Breast epithelium (tissue), 4 donors: Measurements from ENCODE around the gene SCAP. TPM values are rescaled to one million over a fixed set of nuclear protein-coding genes. Genes with fewer than 3 reads are reported as not detected.
A peak's percentile ranks its signal among the peaks of the same experiment; 100 is the strongest.

Experiments used
- DNase-seq, 2 donors: peaks; one replicate each; pipeline ENCODE4 v3.0.0-alpha.2; 2019; ENCODE audit warnings: low spot score in 2 of 2
- H3K27ac ChIP-seq, 2 donors: fragments of 200-600 bp; sonication (generic) in 1 of 2; one replicate each; pipeline ENCODE4 v1.5.1; 2016 to 2019; ENCODE audit warnings: mild to moderate bottlenecking in 1 of 2
- H3K27me3 ChIP-seq, 2 donors: fragments of 200-600 bp; sonication (generic) in 1 of 2; one replicate each; pipeline versions ENCODE4 v1.5.1 to v1.6.0; 2017 to 2019; ENCODE audit warnings: control low read depth in 1 of 2, mild to moderate bottlenecking in 1 of 2
- H3K36me3 ChIP-seq: fragments of 200-600 bp; one replicate; pipeline ENCODE4 v1.5.1; 2019
- H3K4me1 ChIP-seq, 2 donors: fragments of 200-600 bp; sonication (generic); one replicate each; pipeline ENCODE4 v1.5.1; 2016 to 2019; ENCODE audit warnings: control low read depth in 1 of 2
- H3K4me3 ChIP-seq, 3 donors: fragments of 200-600 bp; sonication (generic); 1 replicate in 2 of 3; 2 replicates in 1 of 3; pipeline ENCODE4 v1.5.1; 2016 to 2019; ENCODE audit warnings: mild to moderate bottlenecking in 3 of 3, moderate library complexity in 2 of 3
- H3K9me3 ChIP-seq, 2 donors: fragments of 200-600 bp; sonication (generic) in 1 of 2; one replicate each; pipeline ENCODE4 v1.5.1; 2016 to 2019; ENCODE audit warnings: control low read depth in 1 of 2
- POLR2A ChIP-seq: fragments of 450-650 bp; IDR thresholded peaks from one replicate; pipeline ENCODE4 v1.6.1; 2016; ENCODE audit warnings: antibody characterized with exemption, mild to moderate bottlenecking, moderate library complexity
- POLR2AphosphoS5 ChIP-seq, 3 donors: sonication (generic); formaldehyde crosslinking; IDR thresholded peaks; one replicate each; pipeline ENCODE4 v1.6.1; 2017; ENCODE audit warnings: antibody characterized with exemption in 3 of 3
- intact Hi-C: fragments of 100-400 bp; cut with DNase I; formaldehyde crosslinking; loops from one replicate; pipeline ENCODE4 v1.15.1; 2023; ENCODE audit warnings: low total_unique reads
- total RNA-seq, 3 donors: library from RNA; depleted of rRNA; stranded (reverse); fragments of >200 nt; gene quantifications; one replicate each; pipeline ENCODE4 v1.1.0, GENCODE V29; 2016
- TF ChIP-seq, protein P1 (sequence below), 3 donors: fragments of 450-650 bp; IDR thresholded peaks; one replicate each; pipeline ENCODE4 v1.5.1; 2016 to 2017; ENCODE audit warnings: antibody characterized with exemption in 3 of 3, mild to moderate bottlenecking in 3 of 3, moderate library complexity in 3 of 3

The SCAP gene
- total RNA-seq, 3 donors from 2014 or later, result 54.7 to 78.0 (median 72.7) TPM

DNA sequence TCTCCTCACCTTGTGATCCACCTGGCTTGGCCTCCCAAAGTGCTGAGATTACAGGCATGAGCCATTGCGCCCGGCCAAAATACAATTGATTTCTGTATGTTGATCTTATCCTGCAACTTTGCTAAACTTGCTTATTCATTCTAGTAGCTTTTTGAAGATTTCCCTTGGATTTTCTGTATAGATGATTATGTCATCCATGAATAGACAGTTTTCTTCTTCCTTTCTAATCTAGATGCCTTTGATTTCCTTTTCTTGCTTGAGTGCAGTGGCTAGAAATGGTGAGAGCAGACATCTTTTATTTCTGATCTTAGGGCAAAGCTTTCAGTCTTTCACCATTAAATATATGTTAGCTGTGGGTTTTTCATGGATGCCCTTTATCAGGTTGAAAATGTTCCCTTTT is 42.2 kb upstream of the SCAP start:
- TF ChIP-seq POLR2AphosphoS5 (IDR thresholded peaks at IDR 0.05), result no peak
- TF ChIP-seq POLR2A, result no peak
- TF ChIP-seq, protein P1, sequence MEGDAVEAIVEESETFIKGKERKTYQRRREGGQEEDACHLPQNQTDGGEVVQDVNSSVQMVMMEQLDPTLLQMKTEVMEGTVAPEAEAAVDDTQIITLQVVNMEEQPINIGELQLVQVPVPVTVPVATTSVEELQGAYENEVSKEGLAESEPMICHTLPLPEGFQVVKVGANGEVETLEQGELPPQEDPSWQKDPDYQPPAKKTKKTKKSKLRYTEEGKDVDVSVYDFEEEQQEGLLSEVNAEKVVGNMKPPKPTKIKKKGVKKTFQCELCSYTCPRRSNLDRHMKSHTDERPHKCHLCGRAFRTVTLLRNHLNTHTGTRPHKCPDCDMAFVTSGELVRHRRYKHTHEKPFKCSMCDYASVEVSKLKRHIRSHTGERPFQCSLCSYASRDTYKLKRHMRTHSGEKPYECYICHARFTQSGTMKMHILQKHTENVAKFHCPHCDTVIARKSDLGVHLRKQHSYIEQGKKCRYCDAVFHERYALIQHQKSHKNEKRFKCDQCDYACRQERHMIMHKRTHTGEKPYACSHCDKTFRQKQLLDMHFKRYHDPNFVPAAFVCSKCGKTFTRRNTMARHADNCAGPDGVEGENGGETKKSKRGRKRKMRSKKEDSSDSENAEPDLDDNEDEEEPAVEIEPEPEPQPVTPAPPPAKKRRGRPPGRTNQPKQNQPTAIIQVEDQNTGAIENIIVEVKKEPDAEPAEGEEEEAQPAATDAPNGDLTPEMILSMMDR (IDR thresholded peaks at IDR 0.05), result no peak
- Histone ChIP-seq H3K4me1 (no peaks in the 10 kb centered on the region), H3K36me3 (no peaks in the 10 kb centered on the region), H3K27me3 (no peaks in the 10 kb centered on the region), H3K9me3 (no peaks in the 10 kb centered on the region), H3K4me3 (no peak overlapping the region), H3K27ac (no peak overlapping the region)
- intact Hi-C loops, result loop anchor here (2.0 kb wide), 1 partner anchor 61 kb away; the partner anchor contains the start of gene CSPG5
- no peak for DNase-seq

DNA sequence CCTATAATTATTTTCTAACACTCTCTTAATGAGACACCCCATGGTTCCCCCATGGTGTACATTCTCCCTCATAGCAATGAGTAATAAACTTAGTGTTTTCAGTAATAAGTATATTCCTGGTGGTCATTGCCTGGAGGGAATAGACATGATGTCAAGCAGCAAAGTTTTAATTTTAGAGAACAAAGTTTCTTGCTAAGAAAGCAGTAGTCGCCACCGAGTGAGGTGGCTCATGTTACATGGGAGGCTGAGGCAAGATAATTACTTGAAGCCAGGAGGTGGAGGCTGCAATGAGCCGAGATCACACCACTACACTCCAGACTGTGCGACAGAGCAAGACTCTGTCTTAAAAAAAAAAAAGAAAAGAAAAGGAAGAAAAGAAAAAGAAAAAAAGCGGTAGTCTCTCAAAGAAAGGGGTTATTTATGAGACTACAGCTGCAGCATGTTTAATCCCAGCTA is 40.2 kb upstream of the SCAP start:
- no peaks in the 10 kb centered on the region for H3K27me3 ChIP-seq
- no peaks in the 10 kb centered on the region for H3K4me1 ChIP-seq
- intact Hi-C loops, result loop anchor here (2.0 kb wide), 1 partner anchor 63 kb away; the partner anchor contains the start of gene CSPG5
- H3K4me3 ChIP-seq, result no peak overlapping the region
- TF ChIP-seq POLR2A, result no peak
- TF ChIP-seq POLR2AphosphoS5 (IDR thresholded peaks at IDR 0.05), result no peak
- TF ChIP-seq, protein P1 (IDR thresholded peaks at IDR 0.05), result no peak
- DNase-seq, result no peak
- H3K36me3 ChIP-seq, result no peaks in the 10 kb centered on the region
- no peaks in the 10 kb centered on the region for H3K9me3 ChIP-seq
- H3K27ac ChIP-seq, result no peak overlapping the region

DNA sequence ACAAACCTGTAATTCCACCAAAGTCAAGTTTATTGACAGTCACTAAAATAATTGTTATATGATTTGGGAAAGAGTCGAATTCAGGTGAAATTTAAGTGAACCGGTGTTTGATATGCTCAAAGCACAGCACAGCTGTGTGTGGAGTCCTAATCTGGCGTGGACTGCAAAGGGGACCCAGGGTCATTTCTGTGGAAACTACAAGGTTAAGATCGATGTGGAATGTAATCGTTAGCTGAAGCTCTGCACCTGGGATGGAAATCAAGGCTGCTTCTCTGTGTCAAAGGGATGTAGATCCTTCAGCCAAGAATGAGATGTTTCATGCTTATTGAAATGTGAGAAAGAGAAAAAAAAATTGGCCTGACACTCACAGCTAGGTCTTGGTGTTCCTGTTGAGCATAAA is 39.4 kb upstream of the SCAP start:
- Histone ChIP-seq H3K4me3 (no peak overlapping the region), H3K27me3 (no peaks in the 10 kb centered on the region), H3K36me3 (no peaks in the 10 kb centered on the region), H3K27ac (no peak overlapping the region), H3K4me1 (no peaks in the 10 kb centered on the region), H3K9me3 (no peaks in the 10 kb centered on the region)
- DNase-seq, result no peak
- TF ChIP-seq POLR2A, result no peak
- TF ChIP-seq, protein P1 (IDR thresholded peaks at IDR 0.05), result no peak
- TF ChIP-seq POLR2AphosphoS5 (IDR thresholded peaks at IDR 0.05), result no peak
- intact Hi-C loops, result no loop called here

DNA sequence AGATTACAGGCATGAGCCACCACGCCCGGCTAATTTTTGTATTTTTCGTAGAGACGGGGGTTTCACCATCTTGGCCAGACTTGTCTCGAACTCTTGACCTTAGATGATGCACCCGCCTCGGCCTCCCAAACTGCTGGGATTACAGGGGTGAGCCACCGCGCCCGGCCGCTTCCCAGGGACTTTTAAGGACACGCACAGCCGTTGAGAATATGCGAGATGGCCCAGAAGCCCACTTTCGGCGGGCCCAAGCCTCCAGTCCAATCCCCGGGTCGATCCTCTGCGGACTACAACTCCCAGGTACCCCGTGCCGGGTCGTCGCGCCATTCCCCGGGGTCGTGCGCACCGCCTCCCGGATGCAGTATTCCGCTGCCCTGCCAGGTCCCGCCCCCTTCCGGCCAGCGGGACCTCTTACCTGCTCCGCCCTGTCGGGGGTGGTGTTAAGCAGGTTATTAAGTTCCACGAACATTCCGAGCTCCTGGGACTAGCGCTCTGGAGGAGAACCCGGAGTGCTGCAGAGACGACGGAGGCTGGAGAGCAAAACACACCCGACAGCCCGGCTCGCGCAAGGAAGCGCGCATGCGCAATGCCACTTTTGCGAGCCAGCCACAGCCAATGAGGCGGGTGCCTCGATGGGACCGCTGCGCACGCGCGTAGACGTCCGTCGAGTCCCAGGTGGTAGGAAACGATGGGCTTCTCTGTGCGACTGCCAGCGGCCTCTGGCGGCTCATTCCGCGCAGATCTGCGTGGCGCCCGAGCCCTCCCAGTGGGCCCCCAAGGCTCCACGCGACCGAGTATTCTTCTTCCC is 37.6 kb upstream of the SCAP start, which contains the start of gene ELP6:
Gene ELP6 (minus strand): TSS at position 588 of the 805 bp plus-strand sequence. CDS start 122 bp downstream, at position 466.
- TF ChIP-seq POLR2A (peak; percentile 16), POLR2AphosphoS5 (IDR thresholded peaks at IDR 0.05) (peak; percentile 73 to 90 (median 79))
- TF ChIP-seq, protein P1 (IDR thresholded peaks at IDR 0.05), result peak; percentile 30 to 49 (median 34)
- Histone ChIP-seq H3K9me3 (no peaks in the 10 kb centered on the region), H3K27me3 (no peaks in the 10 kb centered on the region), H3K4me3 (peak within 1 kb of the TSS; percentile 63 to 74 (median 73)), H3K27ac (peak within 1 kb of the TSS; percentile 89 to 91), H3K4me1 (no peaks in the 10 kb centered on the region), H3K36me3 (no peaks in the 10 kb centered on the region)
- DNase-seq, result peak; percentile 96 to 97
- intact Hi-C loops, result no loop called here
